Spleen (tissue), 7 donors: ENCODE measurements around the gene PKD1L1.
"Not testable (repeated sequence)": the region's sequence is repeated elsewhere in the genome, so short reads cannot be mapped to it uniquely, and the experiment has no call there.

Experiments
- CTCF ChIP-seq, 11 experiments: fragments of 200-600 bp in 7 of 11; fragments of 450-650 bp in 4 of 11; sonication (generic) in 4 of 11; IDR thresholded peaks in 8 of 11; conservative IDR thresholded peaks in 3 of 11; 1 replicate in 7 of 11; 2 replicates in 4 of 11; pipeline versions ENCODE4 v1.4.0 to v1.8.0; 2016 to 2021; ENCODE audit warnings: antibody characterized with exemption in 11 of 11, inconsistent platforms in 4 of 11, mild to moderate bottlenecking in 1 of 11
- POLR2A ChIP-seq, 3 donors: fragments of 450-650 bp; IDR thresholded peaks; one replicate each; pipeline ENCODE4 v1.5.1; 2017; ENCODE audit warnings: antibody characterized with exemption in 3 of 3, mild to moderate bottlenecking in 1 of 3
- POLR2AphosphoS5 ChIP-seq, 3 donors: sonication (generic); formaldehyde crosslinking; IDR thresholded peaks; one replicate each; pipeline ENCODE4 v1.5.1; 2017; ENCODE audit warnings: antibody characterized with exemption in 3 of 3
- donor health status: DM: no; HTN: no; CAD: no; lungs with moderate emphysema.
- donor health status: DM: no; HTN: no; CAD: no.
- donor health status: DM: no; HTN: no; CAD: no.

- not testable (repeated sequence) for TF ChIP-seq POLR2A (IDR thresholded peaks at IDR 0.05); CTCF (IDR thresholded peaks at IDR 0.05 in 8 of 11, conservative IDR thresholded peaks at IDR 0.05 in 3 of 11); POLR2AphosphoS5 (IDR thresholded peaks at IDR 0.05)
Observed at GRCh38 chr7:47923081-47923875, 25.0 kb downstream of the PKD1L1 start.
